ENCODE results near the gene FKBP15. TPM values are rescaled to one million over a fixed set of nuclear protein-coding genes. Genes with fewer than 3 reads are reported as not detected.

Gene FKBP15
- total RNA-seq, 2 experiments from 2014 or later, result 34.0 to 44.2 TPM

- POLR2A ChIA-PET, result no interaction called here
- CTCF ChIA-PET, result no interaction called here
- Mint-ChIP-seq H3K27me3 (no peaks in the 10 kb centered on the region), H3K27ac (no peak overlapping the region), H3K4me3 (no peak overlapping the region), H3K9me3 (ENCODE audit: low read depth) (peaks cover under 1% of the 10 kb centered on the region), H3K36me3 (ENCODE audit: low read depth) (peaks cover 61% of the 10 kb centered on the region), H3K4me1 (no peaks in the 10 kb centered on the region)
- no peak for ATAC-seq
- DNase-seq, result no peak
- intact Hi-C loops (cut with DNase I, micrococcal nuclease), result no loop called here
Observed at GRCh38 chr9:113178087-113178486, 43.0 kb downstream of the FKBP15 start.

DNA sequence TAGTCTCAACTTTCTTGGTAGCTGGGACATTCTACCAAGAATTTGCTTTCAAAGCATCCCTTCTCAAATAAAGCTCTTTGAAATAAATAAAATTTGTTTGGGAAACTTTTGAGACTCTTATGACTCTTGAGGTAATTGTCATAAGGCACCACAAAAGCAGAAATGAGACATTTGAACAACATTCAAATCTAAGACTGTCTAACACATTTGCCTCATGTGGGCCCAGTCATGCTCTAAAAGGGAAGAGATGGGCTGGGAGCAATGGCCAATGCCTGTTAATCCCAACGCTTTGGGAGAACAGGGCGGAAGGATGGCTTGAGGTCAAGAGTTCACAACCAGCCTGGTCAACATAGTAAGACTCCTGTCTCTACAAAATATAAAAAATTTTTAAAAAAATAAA lies 43.8 kb downstream of the FKBP15 start:
- H3K4me3 Mint-ChIP-seq, result no peak overlapping the region
- no peaks in the 10 kb centered on the region for H3K4me1 Mint-ChIP-seq
- no peak overlapping the region for H3K27ac Mint-ChIP-seq
- no peaks in the 10 kb centered on the region for H3K27me3 Mint-ChIP-seq
- H3K36me3 Mint-ChIP-seq (ENCODE audit: low read depth), result peaks cover 64% of the 10 kb centered on the region
- POLR2A ChIA-PET, result no interaction called here
- peaks cover 5% of the 10 kb centered on the region for H3K9me3 Mint-ChIP-seq (ENCODE audit: low read depth)
- ATAC-seq, result no peak
- DNase-seq, result no peak
- intact Hi-C loops (cut with DNase I, micrococcal nuclease), result no loop called here
- CTCF ChIA-PET, result interaction anchor here (0.9 to 1.2 kb wide), 2 partner anchors 10 to 21 kb away, joined by 3 to 4 read pairs; no protein-coding TSS in a partner anchor

DNA sequence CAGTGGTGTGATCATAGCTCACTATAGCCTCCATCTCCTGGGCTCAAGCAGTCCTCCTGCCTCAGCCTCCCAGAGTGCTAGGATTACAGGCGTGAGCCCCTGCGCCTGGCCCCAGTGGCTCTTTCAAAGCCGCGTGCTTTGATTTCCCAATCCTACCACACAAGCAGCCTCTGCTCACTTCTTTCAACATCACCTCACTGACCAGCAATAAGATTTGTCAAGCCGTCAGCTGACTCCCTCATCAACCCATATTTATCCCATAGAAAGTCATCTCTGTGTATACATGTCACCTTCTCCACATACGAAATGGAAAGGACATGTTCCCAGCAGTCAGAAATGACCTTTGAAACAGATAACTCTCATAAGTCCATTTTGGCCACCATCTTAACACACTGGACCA lies 44.3 kb downstream of the FKBP15 start:
- H3K27me3 Mint-ChIP-seq, result no peaks in the 10 kb centered on the region
- H3K4me3 Mint-ChIP-seq, result no peak overlapping the region
- POLR2A ChIA-PET, result no interaction called here
- no peak for ATAC-seq
- DNase-seq, result no peak
- H3K9me3 Mint-ChIP-seq (ENCODE audit: low read depth), result peaks cover 5% of the 10 kb centered on the region
- H3K36me3 Mint-ChIP-seq (ENCODE audit: low read depth), result peaks cover 64% of the 10 kb centered on the region
- intact Hi-C loops (cut with DNase I, micrococcal nuclease), result no loop called here
- CTCF ChIA-PET, result interaction anchor here (0.9 to 1.2 kb wide), 2 partner anchors 10 to 21 kb away, joined by 3 to 4 read pairs; no protein-coding TSS in a partner anchor
- no peak overlapping the region for H3K27ac Mint-ChIP-seq
- no peaks in the 10 kb centered on the region for H3K4me1 Mint-ChIP-seq

GRCh38 chr9:113173341-113173740 lies 47.7 kb downstream of the FKBP15 start:
- POLR2A ChIA-PET, result no interaction called here
- no peak for ATAC-seq
- no peak overlapping the region for H3K4me3 Mint-ChIP-seq
- no peak overlapping the region for H3K27ac Mint-ChIP-seq
- H3K36me3 Mint-ChIP-seq (ENCODE audit: low read depth), result peaks cover 67% of the 10 kb centered on the region
- no peaks in the 10 kb centered on the region for H3K27me3 Mint-ChIP-seq
- DNase-seq, result no peak
- intact Hi-C loops (cut with DNase I, micrococcal nuclease), result no loop called here
- no peaks in the 10 kb centered on the region for H3K4me1 Mint-ChIP-seq
- H3K9me3 Mint-ChIP-seq (ENCODE audit: low read depth), result peaks cover 5% of the 10 kb centered on the region
- CTCF ChIA-PET, result interaction anchor here (0.9 to 1.2 kb wide), 5 partner anchors 10 to 486 kb away, joined by 3 to 4 read pairs (median 3); no protein-coding TSS in a partner anchor

DNA sequence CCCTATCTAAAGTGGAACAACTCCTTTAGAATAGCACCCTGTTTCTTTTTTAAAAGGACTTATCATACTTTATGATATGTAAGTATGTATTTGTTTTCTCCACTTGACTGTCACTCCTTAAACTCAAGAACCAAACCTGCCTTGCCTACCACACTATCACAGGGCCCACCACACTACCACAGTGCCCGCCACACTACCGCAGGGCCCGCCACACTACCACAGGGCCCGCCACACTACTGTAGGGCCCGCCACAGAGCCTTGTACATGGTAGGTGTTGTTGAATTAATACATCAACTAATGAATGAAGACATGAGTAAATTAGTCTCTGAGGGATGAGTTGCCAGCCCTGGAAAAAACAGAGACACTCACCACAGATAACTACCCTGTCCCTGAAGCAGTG lies 52.3 kb downstream of the FKBP15 start:
- H3K4me1 Mint-ChIP-seq, result no peaks in the 10 kb centered on the region
- H3K27me3 Mint-ChIP-seq, result no peaks in the 10 kb centered on the region
- ATAC-seq (no peak), DNase-seq (no peak)
- CTCF ChIA-PET, result interaction anchor here (0.7 kb wide), 2 partner anchors 9 to 14 kb away, joined by 3 read pairs; no protein-coding TSS in a partner anchor
- peaks cover 65% of the 10 kb centered on the region for H3K36me3 Mint-ChIP-seq (ENCODE audit: low read depth)
- POLR2A ChIA-PET, result no interaction called here
- no peak overlapping the region for H3K27ac Mint-ChIP-seq
- H3K4me3 Mint-ChIP-seq, result no peak overlapping the region
- intact Hi-C loops (cut with DNase I, micrococcal nuclease), result no loop called here
- peaks cover 5% of the 10 kb centered on the region for H3K9me3 Mint-ChIP-seq (ENCODE audit: low read depth)

DNA sequence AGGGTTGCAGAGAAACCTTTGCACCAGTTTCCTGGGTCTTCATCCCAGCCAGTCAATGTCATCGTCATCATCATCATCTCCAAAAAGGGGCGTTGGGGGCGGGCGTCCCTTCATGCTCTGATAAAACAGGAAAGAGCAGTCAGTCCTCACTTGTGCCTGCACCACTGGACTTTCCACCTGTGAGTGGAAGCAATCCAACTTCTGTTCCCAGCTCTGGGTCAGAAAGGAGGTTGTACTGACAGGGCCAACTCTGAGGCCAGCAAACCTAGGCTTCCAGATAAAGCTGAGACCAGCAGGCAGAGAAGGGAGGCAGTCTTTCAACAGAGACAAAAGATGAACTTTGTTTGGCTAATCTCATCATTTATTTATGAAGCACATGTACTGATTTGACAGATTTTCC lies 55.0 kb downstream of the FKBP15 start:
- Mint-ChIP-seq H3K27me3 (no peaks in the 10 kb centered on the region), H3K36me3 (ENCODE audit: low read depth) (peaks cover 53% of the 10 kb centered on the region)
- POLR2A ChIA-PET, result no interaction called here

GRCh38 chr9:113164536-113165300 lies 56.4 kb downstream of the FKBP15 start:
- POLR2A ChIA-PET, result no interaction called here
- ATAC-seq (no peak), DNase-seq (no peak)
- CTCF ChIA-PET, result interaction anchor here (1.0 kb wide), 1 partner anchor 9 kb away, joined by 3 read pairs; no protein-coding TSS in a partner anchor
- no peak overlapping the region for H3K4me3 Mint-ChIP-seq
- intact Hi-C loops (cut with DNase I, micrococcal nuclease), result no loop called here
- H3K27me3 Mint-ChIP-seq, result no peaks in the 10 kb centered on the region
- peaks cover 51% of the 10 kb centered on the region for H3K36me3 Mint-ChIP-seq (ENCODE audit: low read depth)
- H3K27ac Mint-ChIP-seq, result no peak overlapping the region
- H3K4me1 Mint-ChIP-seq, result no peaks in the 10 kb centered on the region
- H3K9me3 Mint-ChIP-seq (ENCODE audit: low read depth), result no peaks in the 10 kb centered on the region

More for the DNA sequence above, 55.0 kb downstream of the FKBP15 start:
- intact Hi-C loops (cut with DNase I, micrococcal nuclease), result no loop called here
- Mint-ChIP-seq H3K9me3 (ENCODE audit: low read depth) (no peaks in the 10 kb centered on the region), H3K27ac (no peak overlapping the region), H3K4me1 (no peaks in the 10 kb centered on the region), H3K4me3 (no peak overlapping the region)
- DNase-seq, result no peak
- CTCF ChIA-PET, result no interaction called here
- no peak for ATAC-seq

GRCh38 chr9:113163001-113163400 lies 58.1 kb downstream of the FKBP15 start:
- ChIA-PET POLR2A (no interaction called here), CTCF (interaction anchor here (1.3 kb wide), 1 partner anchor 57 kb away, joined by 3 read pairs; no protein-coding TSS in a partner anchor)
- Mint-ChIP-seq H3K4me1 (no peaks in the 10 kb centered on the region), H3K36me3 (ENCODE audit: low read depth) (peaks cover 45% of the 10 kb centered on the region), H3K9me3 (ENCODE audit: low read depth) (no peaks in the 10 kb centered on the region), H3K4me3 (no peak overlapping the region), H3K27ac (no peak overlapping the region), H3K27me3 (no peaks in the 10 kb centered on the region)
- no peak for ATAC-seq
- intact Hi-C loops (cut with DNase I, micrococcal nuclease), result no loop called here
- no peak for DNase-seq

DNA sequence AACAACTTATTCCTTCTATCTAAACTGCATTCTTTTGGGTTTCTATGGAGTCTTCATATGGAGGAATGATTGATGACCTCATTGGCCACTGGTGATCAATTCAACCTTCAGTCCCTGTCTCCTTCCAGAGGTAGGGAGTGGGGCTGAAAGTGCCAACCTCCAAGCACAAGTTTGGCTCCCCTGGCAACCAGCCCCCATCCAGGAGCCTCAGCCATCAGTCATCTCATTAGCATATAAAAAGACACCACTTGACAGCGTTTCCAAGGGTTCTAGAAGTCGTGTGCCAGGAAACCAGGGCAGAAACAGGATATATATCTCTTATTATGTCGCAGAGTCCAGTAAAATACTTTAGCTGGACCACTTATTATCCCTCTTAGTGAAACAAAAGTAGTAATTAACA lies 60.5 kb downstream of the FKBP15 start:
- H3K27me3 Mint-ChIP-seq, result no peaks in the 10 kb centered on the region
- H3K36me3 Mint-ChIP-seq (ENCODE audit: low read depth), result peaks cover 30% of the 10 kb centered on the region
- ATAC-seq (no peak), DNase-seq (no peak)
- H3K4me3 Mint-ChIP-seq, result no peak overlapping the region
- CTCF ChIA-PET, result no interaction called here
- peaks cover 13% of the 10 kb centered on the region for H3K4me1 Mint-ChIP-seq
- H3K9me3 Mint-ChIP-seq (ENCODE audit: low read depth), result no peaks in the 10 kb centered on the region
- POLR2A ChIA-PET, result no interaction called here
- intact Hi-C loops (cut with DNase I, micrococcal nuclease), result no loop called here
- peak overlapping the region; percentile 15 for H3K27ac Mint-ChIP-seq

- ATAC-seq (no peak), DNase-seq (no peak)
- Mint-ChIP-seq H3K27ac (no peak overlapping the region), H3K4me1 (peaks cover 19% of the 10 kb centered on the region), H3K4me3 (no peak overlapping the region), H3K36me3 (ENCODE audit: low read depth) (peaks cover 21% of the 10 kb centered on the region), H3K9me3 (ENCODE audit: low read depth) (no peaks in the 10 kb centered on the region), H3K27me3 (no peaks in the 10 kb centered on the region)
- ChIA-PET CTCF (interaction anchor here (0.6 to 1.4 kb wide), 3 partner anchors 16 to 168 kb away, joined by 3 to 4 read pairs (median 4); no protein-coding TSS in a partner anchor), POLR2A (no interaction called here)
- intact Hi-C loops (cut with DNase I, micrococcal nuclease), result no loop called here
Observed at GRCh38 chr9:113158446-113158845, 62.6 kb downstream of the FKBP15 start.

DNA sequence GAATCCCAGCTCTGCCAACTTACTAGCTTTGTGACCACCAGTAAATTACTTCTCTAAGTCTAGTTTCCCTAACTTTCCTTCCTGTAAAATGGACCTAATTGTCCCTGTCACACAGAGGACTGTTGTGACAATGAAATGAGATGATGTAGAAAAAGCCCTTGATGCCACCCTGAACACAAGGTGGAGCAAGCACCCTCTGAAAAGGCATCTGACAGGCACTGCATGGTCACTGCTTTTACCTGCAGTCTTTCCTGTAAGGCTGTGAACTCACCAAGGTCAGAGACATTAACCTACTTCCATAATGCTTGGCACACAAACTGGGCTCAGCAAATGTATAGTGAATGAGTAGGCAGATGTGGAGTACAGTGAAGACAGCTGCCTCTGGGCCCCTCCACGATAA lies 64.2 kb downstream of the FKBP15 start:
- Mint-ChIP-seq H3K4me1 (peaks cover 28% of the 10 kb centered on the region), H3K27ac (peak overlapping the region; percentile 13), H3K36me3 (ENCODE audit: low read depth) (peaks cover 13% of the 10 kb centered on the region), H3K27me3 (no peaks in the 10 kb centered on the region), H3K9me3 (ENCODE audit: low read depth) (no peaks in the 10 kb centered on the region), H3K4me3 (no peak overlapping the region)
- ChIA-PET POLR2A (no interaction called here), CTCF (interaction anchor here (1.0 to 1.2 kb wide), 3 partner anchors 20 to 118 kb away, joined by 3 to 4 read pairs (median 4); partner anchors contain the start of gene CDC26)
- no peak for ATAC-seq
- intact Hi-C loops (cut with DNase I, micrococcal nuclease), result no loop called here
- DNase-seq, result no peak

Data from activated CD4-positive, alpha-beta T cell treated with anti-CD3 and anti-CD28 coated beads for 36 hours (primary cell).